RKO (cell line): ENCODE results near the gene DYNLT3.
A peak's percentile ranks its signal among the peaks of the same experiment; 100 is the strongest.

ENCODE experiments used
- DNase-seq: peaks from one replicate; pipeline ENCODE4 v3.0.0-alpha.2; 2016; ENCODE audit warnings: low spot score

DYNLT3 gene

GRCh38 chrX:37846934-37847732 lies at the start of gene DYNLT3:
Gene DYNLT3 (minus strand): TSS chrX:37847571. CDS start chrX:37847510, 61 bp downstream.
- peak; percentile 86 for DNase-seq

GRCh38 chrX:37896511-37896890 lies 49.1 kb upstream of the DYNLT3 start:
- DNase-seq = no peak

- DNase-seq = no peak
Observed at GRCh38 chrX:37895795-37896510, 48.6 kb upstream of the DYNLT3 start.

GRCh38 chrX:37894725-37895124 lies 47.4 kb upstream of the DYNLT3 start:
- DNase-seq = no peak

GRCh38 chrX:37888010-37888409 lies 40.6 kb upstream of the DYNLT3 start:
- DNase-seq = no peak

GRCh38 chrX:37887347-37887746 lies 40.0 kb upstream of the DYNLT3 start:
- no peak for DNase-seq

GRCh38 chrX:37883196-37883595 lies 35.8 kb upstream of the DYNLT3 start:
- DNase-seq = no peak

GRCh38 chrX:37879692-37880091 lies 32.3 kb upstream of the DYNLT3 start:
- DNase-seq = no peak

- no peak for DNase-seq
Observed at GRCh38 chrX:37876716-37877115, 29.3 kb upstream of the DYNLT3 start.

- no peak for DNase-seq
Observed at GRCh38 chrX:37875675-37876074, 28.3 kb upstream of the DYNLT3 start.

GRCh38 chrX:37873220-37873619 lies 25.8 kb upstream of the DYNLT3 start:
- no peak for DNase-seq

GRCh38 chrX:37872303-37872655 lies 24.9 kb upstream of the DYNLT3 start:
- peak; percentile 23 for DNase-seq

- peak; percentile 88 for DNase-seq
Observed at GRCh38 chrX:37871626-37872302, 24.4 kb upstream of the DYNLT3 start.

GRCh38 chrX:37867536-37868153 lies 20.3 kb upstream of the DYNLT3 start:
- no peak for DNase-seq

- DNase-seq = no peak
Observed at GRCh38 chrX:37863728-37864127, 16.4 kb upstream of the DYNLT3 start.

GRCh38 chrX:37862851-37863250 lies 15.5 kb upstream of the DYNLT3 start:
- DNase-seq = no peak

- no peak for DNase-seq
Observed at GRCh38 chrX:37860721-37861120, 13.3 kb upstream of the DYNLT3 start.

- DNase-seq = no peak
Observed at GRCh38 chrX:37854748-37855147, 7.4 kb upstream of the DYNLT3 start.

- peak; percentile 20 for DNase-seq
Observed at GRCh38 chrX:37854148-37854547, 6.8 kb upstream of the DYNLT3 start.

- DNase-seq = no peak
Observed at GRCh38 chrX:37847733-37848197, 394 bp upstream of the DYNLT3 start.

GRCh38 chrX:37846558-37846933 lies 825 bp downstream of the DYNLT3 start:
- peak; percentile 39 for DNase-seq

- no peak for DNase-seq
Observed at GRCh38 chrX:37846141-37846540, 1.2 kb downstream of the DYNLT3 start.
